RWPE1 (cell line): ENCODE data around the gene LHFPL2.

Experiments
- CTCF ChIA-PET: fragments of 350-600 bp; sonication (Branson Sonifier 250); formaldehyde crosslinking; extraction: SDS; loops from one replicate; lab custom pipeline; 2021; lab: Yijun Ruan, JAX
- POLR2A ChIA-PET: fragments of 400-600 bp; formaldehyde crosslinking; extraction: SDS; loops from one replicate; lab custom pipeline; 2020; ENCODE audit warnings: antibody characterized with exemption; ENCODE audit not compliant: low non-redundant PET; lab: Yijun Ruan, JAX
- DNase-seq: peaks from one replicate; pipeline ENCODE4 v3.0.0; 2012; ENCODE audit warnings: low spot score
- H3K27ac ChIP-seq: fragments of 450-650 bp; 2 replicates; pipeline ENCODE4 v1.5.1; 2017
- CTCF ChIP-seq: fragments of 450-650 bp; conservative IDR thresholded peaks from 2 replicates; pipeline ENCODE4 v1.5.1; 2017; ENCODE audit warnings: low read depth, mild to moderate bottlenecking

Gene LHFPL2

GRCh38 chr5:78604689-78605285 lies 43.8 kb downstream of the LHFPL2 start:
- ChIA-PET CTCF (no interaction called here), POLR2A (no interaction called here)
- DNase-seq = no peak
- TF ChIP-seq CTCF = no peak
- no peak overlapping the region for H3K27ac ChIP-seq

GRCh38 chr5:78603636-78604175 lies 44.9 kb downstream of the LHFPL2 start:
- no peak for DNase-seq
- TF ChIP-seq CTCF = no peak
- ChIA-PET CTCF (no interaction called here), POLR2A (no interaction called here)
- no peak overlapping the region for H3K27ac ChIP-seq

- DNase-seq = no peak
- TF ChIP-seq CTCF = no peak
- ChIA-PET POLR2A (no interaction called here), CTCF (interaction anchor here (0.6 to 0.7 kb wide), 2 partner anchors 12 to 402 kb away, joined by 3 read pairs; no protein-coding TSS in a partner anchor)
- no peak overlapping the region for H3K27ac ChIP-seq
Observed at GRCh38 chr5:78602400-78602799, 46.2 kb downstream of the LHFPL2 start.

- ChIA-PET POLR2A (no interaction called here), CTCF (interaction anchor here (0.6 to 0.7 kb wide), 2 partner anchors 12 to 419 kb away, joined by 3 read pairs; no protein-coding TSS in a partner anchor)
- H3K27ac ChIP-seq = no peak overlapping the region
- no peak for TF ChIP-seq CTCF
- DNase-seq = no peak
Observed at GRCh38 chr5:78601559-78602314, 46.8 kb downstream of the LHFPL2 start.

GRCh38 chr5:78600687-78601414 lies 47.7 kb downstream of the LHFPL2 start:
- no peak overlapping the region for H3K27ac ChIP-seq
- TF ChIP-seq CTCF = no peak
- ChIA-PET CTCF (interaction anchor here (1.2 kb wide), 1 partner anchor 11 kb away, joined by 3 read pairs; no protein-coding TSS in a partner anchor), POLR2A (no interaction called here)
- no peak for DNase-seq

- ChIA-PET CTCF (no interaction called here), POLR2A (no interaction called here)
- DNase-seq = no peak
- TF ChIP-seq CTCF = no peak
- no peak overlapping the region for H3K27ac ChIP-seq
Observed at GRCh38 chr5:78598973-78599372, 49.6 kb downstream of the LHFPL2 start.
